Astrocyte of the cerebellum (primary cell): ENCODE measurements around the gene THRB.

ENCODE experiments used
- DNase-seq: peaks from one replicate; pipeline ENCODE4 v3.0.0-alpha.2; 2011; ENCODE audit warnings: low read depth
- H3K4me3 ChIP-seq: 2 replicates; pipeline ENCODE4 v1.5.1; 2011; ENCODE audit warnings: mild to moderate bottlenecking, low read depth, low read length, moderate library complexity
- CTCF ChIP-seq: IDR thresholded peaks from 2 replicates; pipeline ENCODE4 v1.5.1; 2012; ENCODE audit warnings: low read length, low read depth, moderate library complexity, mild to moderate bottlenecking; ENCODE audit errors: missing control alignments
- in situ Hi-C: cut with HindIII; loops from 2 replicates; pipeline ENCODE4 v1.10.0; 2017; ENCODE audit warnings: low sequenced_read_pairs

Gene THRB

GRCh38 chr3:24483873-24484272 lies 10.8 kb downstream of the THRB start:
- no peak for TF ChIP-seq CTCF
- no peak overlapping the region for H3K4me3 ChIP-seq

GRCh38 chr3:24482096-24482705 lies 12.4 kb downstream of the THRB start:
- no peak for TF ChIP-seq CTCF
- no peak for DNase-seq
- no peak overlapping the region for H3K4me3 ChIP-seq
- in situ Hi-C loops = no loop called here

More at GRCh38 chr3:24483873-24484272, 10.8 kb downstream of the THRB start:
- in situ Hi-C loops = no loop called here
- no peak for DNase-seq

- no peak for TF ChIP-seq CTCF
- in situ Hi-C loops = no loop called here
- no peak for DNase-seq
- no peak overlapping the region for H3K4me3 ChIP-seq
Measured at GRCh38 chr3:24481193-24481592, 13.5 kb downstream of the THRB start.

GRCh38 chr3:24480497-24480896 lies 14.2 kb downstream of the THRB start:
- in situ Hi-C loops = no loop called here
- TF ChIP-seq CTCF = no peak
- H3K4me3 ChIP-seq = no peak overlapping the region
- no peak for DNase-seq

GRCh38 chr3:24479816-24480215 lies 14.8 kb downstream of the THRB start:
- H3K4me3 ChIP-seq = no peak overlapping the region
- in situ Hi-C loops = no loop called here
- no peak for TF ChIP-seq CTCF
- no peak for DNase-seq

- in situ Hi-C loops = no loop called here
- no peak for TF ChIP-seq CTCF
- DNase-seq = no peak
- H3K4me3 ChIP-seq = no peak overlapping the region
Measured at GRCh38 chr3:24476871-24477656, 17.6 kb downstream of the THRB start.
